SU-DHL-6 (cell line): ENCODE data around the gene TIPARP.

Experiments
- CTCF ChIP-seq: fragments of 200-600 bp; sonication (generic); IDR thresholded peaks from one replicate; pipeline ENCODE4 v1.5.1; 2017; ENCODE audit warnings: antibody characterized with exemption, mild to moderate bottlenecking, low read length, moderate library complexity; ENCODE audit not compliant: insufficient read depth, poor library complexity, severe bottlenecking
- EZH2phosphoT487 ChIP-seq: fragments of 200-600 bp; sonication (generic), shearing (Covaris generic); conservative IDR thresholded peaks from 2 replicates; pipeline ENCODE4 v1.6.1; 2018; ENCODE audit warnings: mild to moderate bottlenecking, antibody characterized with exemption, low read length, moderate library complexity, mixed read lengths

GRCh38 chr3:156691920-156692319 lies 17.5 kb downstream of the TIPARP start:
- TF ChIP-seq CTCF (no peak), EZH2phosphoT487 (no peak)
